Skeletal muscle cell (primary cell): ENCODE data around the gene ENDOD1.

Experiments
- DNase-seq: peaks from one replicate; pipeline ENCODE4 v3.0.0-alpha.2; 2010; ENCODE audit warnings: low read depth
- H3K4me3 ChIP-seq: 2 replicates; pipeline ENCODE4 v1.5.1; 2011; ENCODE audit warnings: low read depth, mild to moderate bottlenecking, control low read depth, low read length, moderate library complexity

ENDOD1 gene

GRCh38 chr11:95156133-95156721, 66.6 kb downstream of the ENDOD1 start:
- no peak overlapping the region for H3K4me3 ChIP-seq
- no peak for DNase-seq

GRCh38 chr11:95156916-95157541, 67.4 kb downstream of the ENDOD1 start:
- no peak overlapping the region for H3K4me3 ChIP-seq
- DNase-seq, result no peak

GRCh38 chr11:95157824-95158223, 68.2 kb downstream of the ENDOD1 start:
- no peak overlapping the region for H3K4me3 ChIP-seq
- DNase-seq, result no peak

GRCh38 chr11:95161248-95161647, 71.6 kb downstream of the ENDOD1 start:
- H3K4me3 ChIP-seq, result no peak overlapping the region
- no peak for DNase-seq

GRCh38 chr11:95163106-95163505, 73.5 kb downstream of the ENDOD1 start:
- no peak for DNase-seq
- no peak overlapping the region for H3K4me3 ChIP-seq

GRCh38 chr11:95165638-95166037, 76.0 kb downstream of the ENDOD1 start:
- no peak for DNase-seq
- H3K4me3 ChIP-seq, result no peak overlapping the region

GRCh38 chr11:95166781-95167180, 77.1 kb downstream of the ENDOD1 start:
- DNase-seq, result no peak
- H3K4me3 ChIP-seq, result no peak overlapping the region

GRCh38 chr11:95170294-95170693, 80.6 kb downstream of the ENDOD1 start:
- no peak for DNase-seq
- H3K4me3 ChIP-seq, result no peak overlapping the region

- DNase-seq, result no peak
- no peak overlapping the region for H3K4me3 ChIP-seq
Observed at GRCh38 chr11:95175818-95176380, 86.3 kb downstream of the ENDOD1 start.
